K562 (cell line): Measurements from ENCODE around the gene FNBP1. TPM values are rescaled to one million over a fixed set of nuclear protein-coding genes. Genes with fewer than 3 reads are reported as not detected.

Experiments used
- ATAC-seq: fragments of 200-7000 bp; cut with Tn5 transposase; 3 replicates; pipeline ENCODE4 v1.9.1; 2020; ENCODE audit warnings: moderate library complexity
- BruUV-seq: library from RNA; stranded (reverse); fragments of 400-500 nt; replicated peaks from 2 replicates; lab custom pipeline; 2021; lab: Mats Ljungman, UMichigan
- CTCF ChIA-PET: fragments of 300-600 bp; formaldehyde crosslinking; extraction: SDS; loops from one replicate; lab custom pipeline; 2021; ENCODE audit warnings: low intra/inter-chr PET ratio; lab: Yijun Ruan, JAX
- POLR2A ChIA-PET: fragments of 300-600, 350-650 bp; sonication (Branson Sonifier 250); formaldehyde crosslinking; extraction: SDS; loops from one replicate; lab custom pipeline; 2021; ENCODE audit warnings: antibody characterized with exemption, inconsistent platforms; lab: Yijun Ruan, JAX
- DNase-seq, 4 experiments: peaks; one replicate each; pipeline versions ENCODE4 v3.0.0 to v3.0.0-alpha.2; 2011 to 2018; ENCODE audit warnings: low spot score in 3 of 4, mixed read lengths in 3 of 4; ENCODE audit errors: extremely low read depth in 1 of 4
- FAIRE-seq: peaks from 2 replicates; lab custom pipeline; 2011; peaks lifted over from hg19 to GRCh38; lab: Jason Lieb, UNC
- H2AFZ ChIP-seq: 2 replicates; pipeline ENCODE4 v1.6.0; 2011; ENCODE audit warnings: low read depth, low read length, control low read depth, inconsistent platforms
- H3K27ac ChIP-seq: fragments of 200-600 bp; 3 replicates; pipeline ENCODE4 v1.8.0; 2011; ENCODE audit warnings: low read depth, mild to moderate bottlenecking, control low read depth, inconsistent platforms, low read length, moderate library complexity, mixed read lengths; ENCODE audit errors: extremely low read depth
- H3K27me3 ChIP-seq, 2 experiments: fragments of 300-600 bp in 1 of 2; 2 replicates in 1 of 2; 3 replicates in 1 of 2; pipeline versions ENCODE4 v1.6.0 to v1.8.0; 2011; ENCODE audit warnings: inconsistent platforms in 2 of 2, low read length in 2 of 2, mild to moderate bottlenecking in 1 of 2, mixed read lengths in 1 of 2, moderate library complexity in 1 of 2; ENCODE audit not compliant: control insufficient read depth in 2 of 2, insufficient read depth in 2 of 2
- H3K36me3 ChIP-seq: fragments of 300-600 bp; 3 replicates; pipeline ENCODE4 v1.8.0; 2011; ENCODE audit warnings: mild to moderate bottlenecking, low read length, inconsistent platforms; ENCODE audit not compliant: control insufficient read depth, insufficient read depth
- H3K4me1 ChIP-seq, 2 experiments: fragments of 200-600 bp in 1 of 2; replicated peaks in 1 of 2; 2 replicates in 1 of 2; 3 replicates in 1 of 2; pipeline versions ENCODE4 v1.5.1 to v1.8.0; 2011; ENCODE audit warnings: inconsistent platforms in 2 of 2, low read length in 2 of 2, mild to moderate bottlenecking in 1 of 2, mixed read lengths in 1 of 2, moderate library complexity in 1 of 2; ENCODE audit not compliant: control insufficient read depth in 2 of 2, insufficient read depth in 2 of 2
- H3K4me2 ChIP-seq: 2 replicates; pipeline ENCODE4 v1.6.1; 2011; ENCODE audit warnings: low read length, control low read depth, inconsistent platforms, mixed read lengths; ENCODE audit not compliant: insufficient read depth
- H3K4me3 ChIP-seq: fragments of 200-600 bp; sonication (generic), shearing (Covaris generic); 2 replicates; pipeline ENCODE4 v1.5.1; 2016; ENCODE audit warnings: control low read depth, inconsistent platforms
- H3K79me2 ChIP-seq: fragments of 200-600 bp; 3 replicates; pipeline ENCODE4 v1.8.0; 2011; ENCODE audit warnings: low read length, inconsistent platforms; ENCODE audit not compliant: control insufficient read depth, insufficient read depth
- H3K9ac ChIP-seq, 2 experiments: 2 replicates each; pipeline versions ENCODE4 v1.6.0 to v1.6.1; 2011; ENCODE audit warnings: low read depth in 2 of 2, low read length in 2 of 2, control low read depth in 1 of 2, inconsistent platforms in 1 of 2, mild to moderate bottlenecking in 1 of 2, mixed read lengths in 1 of 2; ENCODE audit not compliant: insufficient read depth in 1 of 2
- H3K9me1 ChIP-seq: one replicate; pipeline ENCODE4 v1.6.0; 2011; ENCODE audit warnings: inconsistent platforms, mild to moderate bottlenecking, low read length, moderate library complexity; ENCODE audit not compliant: control insufficient read depth, insufficient read depth
- H3K9me3 ChIP-seq: replicated peaks from 2 replicates; pipeline ENCODE4 v1.5.1; 2011; ENCODE audit warnings: low read depth, low read length, inconsistent platforms; ENCODE audit not compliant: control insufficient read depth, insufficient read depth
- H4K20me1 ChIP-seq: replicated peaks from 2 replicates; pipeline ENCODE4 v1.6.1; 2011; ENCODE audit warnings: low read length, inconsistent platforms, mixed read lengths; ENCODE audit not compliant: control insufficient read depth, insufficient read depth
- EP400 ChIP-seq: fragments of 450-650 bp; IDR thresholded peaks from 2 replicates; pipeline ENCODE4 v1.6.1; 2017; ENCODE audit warnings: antibody characterized with exemption, mild to moderate bottlenecking, moderate library complexity
- GTF3C2 ChIP-seq: IDR thresholded peaks from 3 replicates; pipeline ENCODE4 v1.6.1; 2011; ENCODE audit warnings: borderline replicate concordance, mild to moderate bottlenecking, moderate library complexity; ENCODE audit not compliant: insufficient read length; ENCODE audit errors: extremely low read depth
- HBP1 ChIP-seq: fragments of 450-650 bp; formaldehyde crosslinking; IDR thresholded peaks from 2 replicates; pipeline ENCODE4 v1.4.0; 2022; ENCODE audit warnings: missing genetic modification characterization
- HDAC2 ChIP-seq: fragments of 450-650 bp; IDR thresholded peaks from 2 replicates; pipeline ENCODE4 v1.6.1; 2016; ENCODE audit warnings: mild to moderate bottlenecking
- LEF1 ChIP-seq: fragments of 450-650 bp; IDR thresholded peaks from 2 replicates; pipeline ENCODE4 v1.6.1; 2016; ENCODE audit warnings: mild to moderate bottlenecking
- NCOA1 ChIP-seq: fragments of 450-650 bp; IDR thresholded peaks from 2 replicates; pipeline ENCODE4 v1.6.1; 2016; ENCODE audit warnings: low read depth
- POLR2A ChIP-seq: fragments of 450-650 bp; conservative IDR thresholded peaks from 2 replicates; pipeline ENCODE4 v1.6.1; 2016
- PPARD ChIP-seq: fragments of 250-450 bp; sonication (Bioruptor Pico); IDR thresholded peaks from 2 replicates; pipeline ENCODE4 v1.8.0; 2022; ENCODE audit warnings: inconsistent platforms, mild to moderate bottlenecking, moderate library complexity
- RBFOX2 ChIP-seq: fragments of 200-400 bp; formaldehyde crosslinking; IDR thresholded peaks from 2 replicates; pipeline ENCODE4 v1.6.1; 2017; ENCODE audit warnings: low read depth, mild to moderate bottlenecking, low read length, moderate library complexity
- RBM17 ChIP-seq: fragments of 200-400 bp; formaldehyde crosslinking; IDR thresholded peaks from 2 replicates; pipeline ENCODE4 v1.6.1; 2017; ENCODE audit warnings: low read depth, mild to moderate bottlenecking, low read length, borderline replicate concordance
- RBM34 ChIP-seq: fragments of 200-400 bp; formaldehyde crosslinking; IDR thresholded peaks from 2 replicates; pipeline ENCODE4 v1.6.1; 2018; ENCODE audit warnings: low read length, borderline replicate concordance; ENCODE audit not compliant: insufficient read depth
- RNF2 ChIP-seq: sonication (generic); IDR thresholded peaks from 2 replicates; pipeline ENCODE4 v1.6.1; 2016
- SMAD4 ChIP-seq: fragments of 250-450 bp; sonication (Bioruptor Pico); conservative IDR thresholded peaks from 2 replicates; pipeline ENCODE4 v1.8.0; 2021; ENCODE audit warnings: inconsistent platforms, mild to moderate bottlenecking, moderate library complexity
- SUPT5H ChIP-seq: fragments of 450-650 bp; IDR thresholded peaks from 2 replicates; pipeline ENCODE4 v1.6.1; 2016
- THRAP3 ChIP-seq: fragments of 450-650 bp; IDR thresholded peaks from 2 replicates; pipeline ENCODE4 v1.6.1; 2016; ENCODE audit warnings: mild to moderate bottlenecking, inconsistent platforms, borderline replicate concordance
- ZNF133 ChIP-seq: fragments of 250-450 bp; sonication (Bioruptor Pico); IDR thresholded peaks from 2 replicates; pipeline ENCODE4 v1.4.0; 2020; ENCODE audit warnings: mild to moderate bottlenecking
- ZNF436 ChIP-seq: fragments of 250-450, 450-650 bp; sonication (Bioruptor Pico); formaldehyde crosslinking; IDR thresholded peaks from 2 replicates; pipeline ENCODE4 v1.7.0; 2020; ENCODE audit warnings: mild to moderate bottlenecking
- WGBS: fragments of 100-300 bp; shearing (Covaris generic); methylation state at CpG from one replicate; pipeline ENCODE4 v1.1.6; 2016; ENCODE audit warnings: low coverage, mixed read lengths; ENCODE audit not compliant: insufficient coverage; ENCODE audit errors: missing lambda C conversion rate; 5-methylcytosine and 5-hydroxymethylcytosine counted together
- in situ Hi-C: fragments of 300-500 bp; cut with MboI; formaldehyde crosslinking; loops from 4 replicates; pipeline ENCODE4 v1.15.0; 2018; ENCODE audit warnings: inconsistent platforms, mixed read lengths
- intact Hi-C: fragments of 100-400 bp; cut with micrococcal nuclease; formaldehyde crosslinking; loops from 2 replicates; pipeline ENCODE4 v1.14.2; 2022
- polyA plus RNA-seq, 8 experiments: library from polyadenylated mRNA; depleted of rRNA in 4 of 8; stranded (reverse) in 5 of 8; unstranded in 3 of 8; fragments of >200 nt; fragmentation: Nextera tagmentation in 2 of 8; fragmentation: Illumina TruSeq in 1 of 8; extraction: Ambion mirVana in 2 of 8; extraction: Trizol in 1 of 8; gene quantifications; 2 replicates each; pipeline versions ENCODE4 v1.2.1 to v1.2.3, GENCODE V29; 2011 to 2014; ENCODE audit warnings: inconsistent platforms in 1 of 8, missing spikeins in 1 of 8
- total RNA-seq, 7 experiments: library from RNA; depleted of rRNA in 6 of 7; stranded (reverse); fragments of >200 nt in 6 of 7; fragmentation: Illumina TruSeq in 2 of 7; extraction: Trizol in 2 of 7; gene quantifications; 2 replicates each; pipeline versions ENCODE4 v1.2.1 to v1.2.3, GENCODE V29; 2011 to 2021; ENCODE audit warnings: low replicate concordance in 1 of 7
- TF ChIP-seq, protein P1 (sequence below): fragments of 450-650 bp; IDR thresholded peaks from 2 replicates; pipeline ENCODE4 v1.6.1; 2018; ENCODE audit warnings: mild to moderate bottlenecking, low read depth; ENCODE audit not compliant: partially characterized antibody

FNBP1 gene
- total and polyA plus RNA-seq, 9 of the 15 experiments (the other 6 are each of a cell fraction or from before 2014, with no cell fraction given), result 1.8 to 14.9 (median 7.6) TPM

DNA sequence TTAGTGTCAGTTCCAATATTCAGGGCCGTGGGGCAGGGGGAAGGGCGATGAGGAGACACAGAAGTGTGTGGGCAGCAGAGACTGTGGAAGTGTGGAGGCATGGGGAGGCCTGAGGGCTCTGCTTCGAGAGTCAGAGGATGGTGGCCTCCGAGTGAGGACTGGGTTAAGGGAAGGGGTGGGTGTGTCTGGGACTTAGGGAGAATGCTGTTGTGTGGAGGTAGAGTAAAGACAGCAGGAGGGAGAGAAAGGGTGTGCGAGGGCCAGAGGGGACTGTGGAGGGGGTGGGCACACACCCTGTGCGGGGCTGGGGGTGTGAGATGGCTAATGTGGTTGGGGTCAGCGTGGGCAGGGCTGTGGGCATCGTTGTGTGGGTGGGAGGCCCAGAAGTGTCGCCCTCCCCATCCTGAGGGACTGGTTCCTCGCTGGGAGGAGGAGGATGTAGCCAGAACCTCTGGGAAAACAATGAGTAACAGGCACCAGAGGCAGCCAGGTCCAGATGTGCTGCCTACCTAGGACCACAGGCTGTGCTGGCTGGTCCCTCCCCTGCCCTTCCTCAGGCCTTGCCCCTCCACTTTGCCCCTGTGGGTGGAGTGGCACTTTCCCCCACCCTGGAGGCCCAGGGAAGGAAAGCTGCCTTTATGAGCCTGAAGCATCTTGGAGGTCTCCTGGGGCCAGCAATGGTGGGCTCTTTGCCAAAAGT is 203.5 kb downstream of the FNBP1 start:
- Histone ChIP-seq H4K20me1 (no peaks in the 10 kb centered on the region), H3K79me2 (peaks cover 72% of the 10 kb centered on the region), H3K9me3 (no peaks in the 10 kb centered on the region), H3K9ac (peak overlapping the region; percentile 53 to 73), H2AFZ (no peak overlapping the region), H3K9me1 (peaks cover 6% of the 10 kb centered on the region), H3K4me1 (peaks cover 39 to 49% of the 10 kb centered on the region in 2 experiments), H3K36me3 (peaks cover 40% of the 10 kb centered on the region), H3K27me3 (no peaks in the 10 kb centered on the region), H3K27ac (peak overlapping the region; percentile 69), H3K4me3 (no peak overlapping the region; the same call in 1 of the 2 replicates), H3K4me2 (peak overlapping the region; percentile 56)
- ChIA-PET CTCF (no interaction called here), POLR2A (interaction anchor here (0.6 to 5.5 kb wide), 11 partner anchors 9 to 53 kb away, joined by 3 to 39 read pairs (median 7); no protein-coding TSS in a partner anchor)
- ATAC-seq (no peak), FAIRE-seq (no peak), DNase-seq (no peak)
- intact Hi-C loops, result no loop called here
- no TSS peak for BruUV-seq
- 68% methylated on average over 10 of the region's 10 CpGs for WGBS
- in situ Hi-C loops, result no loop called here
- TF ChIP-seq PPARD, result no peak
- TF ChIP-seq RBM17, result no peak
- TF ChIP-seq SUPT5H, result peak; percentile 47; the same call in 1 of the 2 replicates
- peak; percentile 66; the same call in 1 of the 2 replicates for TF ChIP-seq HBP1
- no peak for TF ChIP-seq ZNF436 (CRISPR knock-in tag)
- no peak for TF ChIP-seq SMAD4 (CRISPR knock-in tag)
- no peak for TF ChIP-seq RBM34
- TF ChIP-seq ZNF133 (CRISPR knock-in tag), result no peak
- TF ChIP-seq, protein P1, sequence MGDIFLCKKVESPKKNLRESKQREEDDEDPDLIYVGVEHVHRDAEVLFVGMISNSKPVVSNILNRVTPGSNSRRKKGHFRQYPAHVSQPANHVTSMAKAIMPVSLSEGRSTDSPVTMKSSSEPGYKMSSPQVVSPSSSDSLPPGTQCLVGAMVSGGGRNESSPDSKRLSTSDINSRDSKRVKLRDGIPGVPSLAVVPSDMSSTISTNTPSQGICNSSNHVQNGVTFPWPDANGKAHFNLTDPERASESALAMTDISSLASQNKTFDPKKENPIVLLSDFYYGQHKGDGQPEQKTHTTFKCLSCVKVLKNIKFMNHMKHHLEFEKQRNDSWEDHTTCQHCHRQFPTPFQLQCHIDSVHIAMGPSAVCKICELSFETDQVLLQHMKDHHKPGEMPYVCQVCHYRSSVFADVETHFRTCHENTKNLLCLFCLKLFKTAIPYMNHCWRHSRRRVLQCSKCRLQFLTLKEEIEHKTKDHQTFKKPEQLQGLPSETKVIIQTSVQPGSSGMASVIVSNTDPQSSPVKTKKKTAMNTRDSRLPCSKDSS, result peak; percentile 34
- TF ChIP-seq POLR2A, result 0 out of 2 replicates have a peak, but pooled peaks have one; percentile 41
- no peak for TF ChIP-seq RNF2
- no peak for TF ChIP-seq HDAC2
- TF ChIP-seq LEF1, result no peak
- TF ChIP-seq NCOA1, result no peak
- TF ChIP-seq GTF3C2, result no peak
- TF ChIP-seq THRAP3, result no peak
- TF ChIP-seq RBFOX2, result peak; percentile 62
- no peak for TF ChIP-seq EP400
